ENCODE results near the gene KDM6A. TPM values are rescaled to one million over a fixed set of nuclear protein-coding genes. Genes with fewer than 3 reads are reported as not detected.

KDM6A gene
- total RNA-seq, 4 donors from 2014 or later, result 42.5 to 163 (median 91.8) TPM

DNA sequence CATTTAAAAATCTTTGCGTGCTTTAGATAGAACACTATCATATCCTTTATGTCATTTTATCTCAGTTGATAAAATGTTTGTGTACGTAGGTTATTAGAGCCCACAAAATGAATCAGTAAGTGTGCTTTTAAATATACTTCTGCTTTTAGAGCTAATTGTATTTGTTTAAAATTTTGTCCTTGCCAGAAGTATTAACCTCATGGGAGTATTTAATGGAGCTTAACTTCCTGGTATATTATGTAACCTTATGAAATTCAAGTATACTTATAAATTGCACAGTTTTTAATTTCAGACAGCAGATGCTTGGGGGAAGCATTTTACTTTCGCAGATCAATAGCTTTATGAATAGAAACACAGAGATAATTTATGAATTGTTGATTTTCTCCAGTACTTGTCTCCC lies 237.5 kb downstream of the KDM6A start:
- H3K9me3 ChIP-seq, result no peaks in the 10 kb centered on the region
- no peak overlapping the region for H3K27ac ChIP-seq
- H3K4me1 ChIP-seq, result no peaks in the 10 kb centered on the region
- no peak for DNase-seq
- H3K36me3 ChIP-seq, result no peaks in the 10 kb centered on the region
- no peaks in the 10 kb centered on the region for H3K27me3 ChIP-seq
- TF ChIP-seq POLR2AphosphoS5 (IDR thresholded peaks at IDR 0.05) (no peak), EP300 (IDR thresholded peaks at IDR 0.05; ENCODE audit: low read depth) (no peak), POLR2A (IDR thresholded peaks at IDR 0.05) (no peak)
- TF ChIP-seq, protein P1, sequence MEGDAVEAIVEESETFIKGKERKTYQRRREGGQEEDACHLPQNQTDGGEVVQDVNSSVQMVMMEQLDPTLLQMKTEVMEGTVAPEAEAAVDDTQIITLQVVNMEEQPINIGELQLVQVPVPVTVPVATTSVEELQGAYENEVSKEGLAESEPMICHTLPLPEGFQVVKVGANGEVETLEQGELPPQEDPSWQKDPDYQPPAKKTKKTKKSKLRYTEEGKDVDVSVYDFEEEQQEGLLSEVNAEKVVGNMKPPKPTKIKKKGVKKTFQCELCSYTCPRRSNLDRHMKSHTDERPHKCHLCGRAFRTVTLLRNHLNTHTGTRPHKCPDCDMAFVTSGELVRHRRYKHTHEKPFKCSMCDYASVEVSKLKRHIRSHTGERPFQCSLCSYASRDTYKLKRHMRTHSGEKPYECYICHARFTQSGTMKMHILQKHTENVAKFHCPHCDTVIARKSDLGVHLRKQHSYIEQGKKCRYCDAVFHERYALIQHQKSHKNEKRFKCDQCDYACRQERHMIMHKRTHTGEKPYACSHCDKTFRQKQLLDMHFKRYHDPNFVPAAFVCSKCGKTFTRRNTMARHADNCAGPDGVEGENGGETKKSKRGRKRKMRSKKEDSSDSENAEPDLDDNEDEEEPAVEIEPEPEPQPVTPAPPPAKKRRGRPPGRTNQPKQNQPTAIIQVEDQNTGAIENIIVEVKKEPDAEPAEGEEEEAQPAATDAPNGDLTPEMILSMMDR (IDR thresholded peaks at IDR 0.05), result no peak
- intact Hi-C loops (cut with DNase I; ENCODE audit: low total_unique reads), result loop anchor here (10.0 kb wide), 1 partner anchor 1494 kb away; no protein-coding TSS in a partner anchor
- in situ Hi-C loops (cut with MboI; ENCODE audit: low pct_ligation_motif_present in 1 of 4, low pct_unique_long_range_greater_than_20kb in 1 of 4, low sequenced_read_pairs in 3 of 4), result no loop called here
- no peak overlapping the region for H3K4me3 ChIP-seq
- WGBS, 2 donors (ENCODE audit: low coverage in 1 of 2), result 95 to 97% methylated on average over 3 of the region's 3 CpGs

DNA sequence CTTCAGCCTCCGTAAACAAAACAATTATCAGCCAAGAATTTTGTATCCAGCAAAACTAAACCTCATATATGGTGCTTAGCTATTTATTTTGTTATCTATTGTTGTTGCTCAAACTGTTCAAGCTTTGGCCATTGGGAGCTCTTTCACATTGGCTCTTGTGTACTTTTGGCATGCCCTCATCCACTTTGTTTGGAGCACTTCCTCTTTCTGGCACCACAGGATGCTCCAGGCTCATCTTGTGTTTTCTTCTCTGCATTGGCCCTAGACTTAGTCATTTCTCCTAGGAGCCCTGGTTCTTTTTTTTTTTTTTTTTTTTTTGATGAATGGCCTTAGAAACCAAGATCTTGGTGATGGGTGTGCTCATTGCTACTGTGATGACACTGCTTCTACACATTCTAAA lies 253.2 kb downstream of the KDM6A start:
- Histone ChIP-seq H3K27me3 (no peaks in the 10 kb centered on the region), H3K4me3 (no peak overlapping the region), H3K9me3 (no peaks in the 10 kb centered on the region), H3K36me3 (no peaks in the 10 kb centered on the region), H3K4me1 (no peaks in the 10 kb centered on the region), H3K27ac (no peak overlapping the region)
- no peak for TF ChIP-seq EP300 (IDR thresholded peaks at IDR 0.05; ENCODE audit: low read depth)
- TF ChIP-seq POLR2A (IDR thresholded peaks at IDR 0.05), result no peak
- TF ChIP-seq POLR2AphosphoS5 (IDR thresholded peaks at IDR 0.05), result no peak
- TF ChIP-seq, protein P1 (IDR thresholded peaks at IDR 0.05), result no peak
- WGBS, 2 donors (ENCODE audit: low coverage in 1 of 2), result 94% methylated on average over 1 of the region's 1 CpG; no CpG with 5 or more reads in 1 of the 2 donors
- no peak for DNase-seq
- intact Hi-C loops (cut with DNase I; ENCODE audit: low total_unique reads) (no loop called here), in situ Hi-C loops (cut with MboI; ENCODE audit: low pct_ligation_motif_present in 1 of 4, low pct_unique_long_range_greater_than_20kb in 1 of 4, low sequenced_read_pairs in 3 of 4) (no loop called here)

DNA sequence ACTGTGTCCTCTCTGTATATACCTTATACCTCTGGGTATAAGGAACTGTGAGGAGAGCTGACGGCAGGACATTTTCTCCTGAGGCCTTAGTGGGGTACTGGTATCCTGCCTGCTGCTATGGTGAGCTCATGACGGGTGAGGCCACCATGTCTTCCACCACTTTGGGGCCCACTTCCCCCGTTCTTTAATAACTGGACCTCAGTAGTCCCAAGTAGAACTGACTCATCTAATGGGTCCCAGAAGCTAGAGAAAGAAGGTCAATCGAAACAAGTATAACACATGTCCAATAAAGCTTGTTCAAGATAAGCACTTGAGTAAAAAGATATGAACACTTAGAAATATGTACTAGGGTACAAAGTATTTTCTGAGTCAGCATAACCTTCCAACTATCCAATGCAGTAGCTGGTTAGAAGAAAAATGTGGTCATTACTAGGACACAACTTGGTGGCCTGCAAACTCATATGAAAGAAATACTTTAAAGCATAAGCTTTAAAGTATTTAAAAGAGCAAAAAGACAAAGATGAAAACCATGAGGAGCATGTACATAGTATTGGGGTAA lies 256.0 kb downstream of the KDM6A start:
- Histone ChIP-seq H3K4me3 (no peak overlapping the region), H3K4me1 (no peaks in the 10 kb centered on the region), H3K27ac (no peak overlapping the region), H3K27me3 (no peaks in the 10 kb centered on the region), H3K9me3 (no peaks in the 10 kb centered on the region), H3K36me3 (no peaks in the 10 kb centered on the region)
- WGBS, 2 donors (ENCODE audit: low coverage in 1 of 2), result 82% methylated on average over 4 of the region's 4 CpGs; no CpG with 5 or more reads in 1 of the 2 donors
- DNase-seq, result no peak
- intact Hi-C loops (cut with DNase I; ENCODE audit: low total_unique reads), result no loop called here
- no peak for TF ChIP-seq POLR2A (IDR thresholded peaks at IDR 0.05)
- no peak for TF ChIP-seq POLR2AphosphoS5 (IDR thresholded peaks at IDR 0.05)
- TF ChIP-seq, protein P1 (IDR thresholded peaks at IDR 0.05), result no peak
- TF ChIP-seq EP300 (IDR thresholded peaks at IDR 0.05; ENCODE audit: low read depth), result no peak
- in situ Hi-C loops (cut with MboI; ENCODE audit: low pct_ligation_motif_present in 1 of 4, low pct_unique_long_range_greater_than_20kb in 1 of 4, low sequenced_read_pairs in 3 of 4), result no loop called here

DNA sequence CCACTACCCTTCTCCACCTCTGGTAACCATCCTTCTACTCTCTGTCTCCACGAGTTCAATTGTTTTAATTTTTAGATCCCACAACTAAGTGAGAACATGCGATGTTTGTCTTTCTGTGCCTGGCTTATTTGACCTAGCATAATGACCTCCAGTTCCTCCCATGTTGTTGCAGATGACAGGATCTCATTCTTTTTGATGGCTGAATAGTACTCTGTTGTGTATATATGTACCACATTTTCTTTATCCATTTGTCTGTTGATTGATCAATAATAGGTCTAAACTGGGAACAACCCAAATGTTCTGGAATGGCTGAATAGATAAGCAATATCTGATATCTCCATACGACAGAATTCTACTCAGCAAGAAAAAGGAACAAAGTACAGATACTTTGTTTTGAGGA lies 260.5 kb downstream of the KDM6A start:
- WGBS, 2 donors (ENCODE audit: low coverage in 1 of 2), result 82 to 100% methylated on average over 1 to 3 of the region's 3 CpGs
- TF ChIP-seq, protein P1 (IDR thresholded peaks at IDR 0.05), result no peak
- no peak for TF ChIP-seq EP300 (IDR thresholded peaks at IDR 0.05; ENCODE audit: low read depth)
- TF ChIP-seq POLR2A (IDR thresholded peaks at IDR 0.05), result no peak
- no peak for TF ChIP-seq POLR2AphosphoS5 (IDR thresholded peaks at IDR 0.05)
- no peaks in the 10 kb centered on the region for H3K36me3 ChIP-seq
- no peak for DNase-seq
- no peaks in the 10 kb centered on the region for H3K9me3 ChIP-seq
- no peak overlapping the region for H3K4me3 ChIP-seq
- H3K27me3 ChIP-seq, result no peaks in the 10 kb centered on the region
- no peak overlapping the region for H3K27ac ChIP-seq
- in situ Hi-C loops (cut with MboI; ENCODE audit: low pct_ligation_motif_present in 1 of 4, low pct_unique_long_range_greater_than_20kb in 1 of 4, low sequenced_read_pairs in 3 of 4), result no loop called here
- intact Hi-C loops (cut with DNase I; ENCODE audit: low total_unique reads), result no loop called here
- H3K4me1 ChIP-seq, result no peaks in the 10 kb centered on the region

Data from transverse colon (tissue), 4 donors.